HCT116 (cell line): ENCODE data around the gene BRD4.

Source experiments
- CEBPB ChIP-seq: IDR thresholded peaks from 2 replicates; pipeline ENCODE4 v1.6.1; 2012; ENCODE audit warnings: low read depth
- EGR1 ChIP-seq: IDR thresholded peaks from 2 replicates; pipeline ENCODE4 v1.6.1; 2012; ENCODE audit warnings: low read depth
- EZH2 ChIP-seq: fragments of 200-600 bp; sonication (generic); IDR thresholded peaks from 2 replicates; pipeline ENCODE4 v1.6.1; 2017; ENCODE audit warnings: antibody characterized with exemption, mixed run types
- EZH2phosphoT487 ChIP-seq: fragments of 200-600 bp; IDR thresholded peaks from 2 replicates; pipeline ENCODE4 v1.6.1; 2018; ENCODE audit warnings: antibody characterized with exemption, borderline replicate concordance
- JUND ChIP-seq: IDR thresholded peaks from 2 replicates; pipeline ENCODE4 v1.6.1; 2012
- POLR2A ChIP-seq: IDR thresholded peaks from 2 replicates; pipeline ENCODE4 v1.7.0; 2011; ENCODE audit warnings: borderline replicate concordance; ENCODE audit not compliant: insufficient read depth, insufficient read length; ENCODE audit errors: extremely low read depth
- POLR2AphosphoS5 ChIP-seq: IDR thresholded peaks from 2 replicates; pipeline ENCODE4 v1.6.1; 2011; ENCODE audit warnings: mild to moderate bottlenecking, low read depth, low read length, moderate library complexity
- SRF ChIP-seq: IDR thresholded peaks from 2 replicates; pipeline ENCODE4 v1.6.1; 2012; ENCODE audit warnings: low read depth
- TCF7L2 ChIP-seq: IDR thresholded peaks from 2 replicates; pipeline ENCODE4 v1.7.0; 2011; ENCODE audit warnings: borderline replicate concordance, inconsistent platforms; ENCODE audit not compliant: insufficient read depth, insufficient read length; ENCODE audit errors: extremely low read depth
- ZFX ChIP-seq: fragments of 450-650 bp; IDR thresholded peaks from 2 replicates; pipeline ENCODE4 v1.6.1; 2017
- ZNF274 ChIP-seq: fragments of 200-500 bp; sonication (Bioruptor generic); IDR thresholded peaks from 2 replicates; pipeline ENCODE4 v1.6.1; 2014; ENCODE audit warnings: mild to moderate bottlenecking, low read depth, low read length, inconsistent platforms
- TF ChIP-seq, protein P1 (sequence below), 3 experiments: fragments of 200-600 bp in 1 of 3; sonication (generic) in 1 of 3; IDR thresholded peaks in 2 of 3; conservative IDR thresholded peaks in 1 of 3; 2 replicates each; pipeline ENCODE4 v1.5.1; 2012 to 2017; ENCODE audit warnings: low read depth in 2 of 3, low read length in 2 of 3, antibody characterized with exemption in 1 of 3, borderline replicate concordance in 1 of 3, control low read depth in 1 of 3, mild to moderate bottlenecking in 1 of 3, mixed read lengths in 1 of 3, mixed run types in 1 of 3, moderate library complexity in 1 of 3; ENCODE audit not compliant: insufficient read depth in 1 of 3
- TF ChIP-seq, protein P2 (sequence below): IDR thresholded peaks from 2 replicates; pipeline ENCODE4 v1.6.1; 2012; ENCODE audit warnings: low read depth
- TF ChIP-seq, protein P3 (sequence below): IDR thresholded peaks from 2 replicates; pipeline ENCODE4 v1.6.1; 2011; ENCODE audit warnings: mild to moderate bottlenecking, low read length, moderate library complexity; ENCODE audit not compliant: insufficient replicate concordance; ENCODE audit errors: extremely low read depth

GRCh38 chr19:15247107-15248014 is 85.0 kb downstream of the BRD4 start:
- TF ChIP-seq POLR2A (no peak), TCF7L2 (no peak), CEBPB (no peak), EZH2 (no peak), ZFX (no peak), SRF (no peak), POLR2AphosphoS5 (no peak), JUND (no peak), EGR1 (no peak), ZNF274 (no peak), EZH2phosphoT487 (no peak)
- TF ChIP-seq, protein P1, sequence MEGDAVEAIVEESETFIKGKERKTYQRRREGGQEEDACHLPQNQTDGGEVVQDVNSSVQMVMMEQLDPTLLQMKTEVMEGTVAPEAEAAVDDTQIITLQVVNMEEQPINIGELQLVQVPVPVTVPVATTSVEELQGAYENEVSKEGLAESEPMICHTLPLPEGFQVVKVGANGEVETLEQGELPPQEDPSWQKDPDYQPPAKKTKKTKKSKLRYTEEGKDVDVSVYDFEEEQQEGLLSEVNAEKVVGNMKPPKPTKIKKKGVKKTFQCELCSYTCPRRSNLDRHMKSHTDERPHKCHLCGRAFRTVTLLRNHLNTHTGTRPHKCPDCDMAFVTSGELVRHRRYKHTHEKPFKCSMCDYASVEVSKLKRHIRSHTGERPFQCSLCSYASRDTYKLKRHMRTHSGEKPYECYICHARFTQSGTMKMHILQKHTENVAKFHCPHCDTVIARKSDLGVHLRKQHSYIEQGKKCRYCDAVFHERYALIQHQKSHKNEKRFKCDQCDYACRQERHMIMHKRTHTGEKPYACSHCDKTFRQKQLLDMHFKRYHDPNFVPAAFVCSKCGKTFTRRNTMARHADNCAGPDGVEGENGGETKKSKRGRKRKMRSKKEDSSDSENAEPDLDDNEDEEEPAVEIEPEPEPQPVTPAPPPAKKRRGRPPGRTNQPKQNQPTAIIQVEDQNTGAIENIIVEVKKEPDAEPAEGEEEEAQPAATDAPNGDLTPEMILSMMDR (IDR thresholded peaks at IDR 0.05 in 2 of 3, conservative IDR thresholded peaks at IDR 0.05 in 1 of 3; ENCODE audit: borderline replicate concordance in 1 of 3, insufficient read depth in 1 of 3, low read depth in 2 of 3, low read length in 2 of 3) = no peak
- TF ChIP-seq, protein P2, sequence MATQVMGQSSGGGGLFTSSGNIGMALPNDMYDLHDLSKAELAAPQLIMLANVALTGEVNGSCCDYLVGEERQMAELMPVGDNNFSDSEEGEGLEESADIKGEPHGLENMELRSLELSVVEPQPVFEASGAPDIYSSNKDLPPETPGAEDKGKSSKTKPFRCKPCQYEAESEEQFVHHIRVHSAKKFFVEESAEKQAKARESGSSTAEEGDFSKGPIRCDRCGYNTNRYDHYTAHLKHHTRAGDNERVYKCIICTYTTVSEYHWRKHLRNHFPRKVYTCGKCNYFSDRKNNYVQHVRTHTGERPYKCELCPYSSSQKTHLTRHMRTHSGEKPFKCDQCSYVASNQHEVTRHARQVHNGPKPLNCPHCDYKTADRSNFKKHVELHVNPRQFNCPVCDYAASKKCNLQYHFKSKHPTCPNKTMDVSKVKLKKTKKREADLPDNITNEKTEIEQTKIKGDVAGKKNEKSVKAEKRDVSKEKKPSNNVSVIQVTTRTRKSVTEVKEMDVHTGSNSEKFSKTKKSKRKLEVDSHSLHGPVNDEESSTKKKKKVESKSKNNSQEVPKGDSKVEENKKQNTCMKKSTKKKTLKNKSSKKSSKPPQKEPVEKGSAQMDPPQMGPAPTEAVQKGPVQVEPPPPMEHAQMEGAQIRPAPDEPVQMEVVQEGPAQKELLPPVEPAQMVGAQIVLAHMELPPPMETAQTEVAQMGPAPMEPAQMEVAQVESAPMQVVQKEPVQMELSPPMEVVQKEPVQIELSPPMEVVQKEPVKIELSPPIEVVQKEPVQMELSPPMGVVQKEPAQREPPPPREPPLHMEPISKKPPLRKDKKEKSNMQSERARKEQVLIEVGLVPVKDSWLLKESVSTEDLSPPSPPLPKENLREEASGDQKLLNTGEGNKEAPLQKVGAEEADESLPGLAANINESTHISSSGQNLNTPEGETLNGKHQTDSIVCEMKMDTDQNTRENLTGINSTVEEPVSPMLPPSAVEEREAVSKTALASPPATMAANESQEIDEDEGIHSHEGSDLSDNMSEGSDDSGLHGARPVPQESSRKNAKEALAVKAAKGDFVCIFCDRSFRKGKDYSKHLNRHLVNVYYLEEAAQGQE = no peak
- TF ChIP-seq, protein P3, sequence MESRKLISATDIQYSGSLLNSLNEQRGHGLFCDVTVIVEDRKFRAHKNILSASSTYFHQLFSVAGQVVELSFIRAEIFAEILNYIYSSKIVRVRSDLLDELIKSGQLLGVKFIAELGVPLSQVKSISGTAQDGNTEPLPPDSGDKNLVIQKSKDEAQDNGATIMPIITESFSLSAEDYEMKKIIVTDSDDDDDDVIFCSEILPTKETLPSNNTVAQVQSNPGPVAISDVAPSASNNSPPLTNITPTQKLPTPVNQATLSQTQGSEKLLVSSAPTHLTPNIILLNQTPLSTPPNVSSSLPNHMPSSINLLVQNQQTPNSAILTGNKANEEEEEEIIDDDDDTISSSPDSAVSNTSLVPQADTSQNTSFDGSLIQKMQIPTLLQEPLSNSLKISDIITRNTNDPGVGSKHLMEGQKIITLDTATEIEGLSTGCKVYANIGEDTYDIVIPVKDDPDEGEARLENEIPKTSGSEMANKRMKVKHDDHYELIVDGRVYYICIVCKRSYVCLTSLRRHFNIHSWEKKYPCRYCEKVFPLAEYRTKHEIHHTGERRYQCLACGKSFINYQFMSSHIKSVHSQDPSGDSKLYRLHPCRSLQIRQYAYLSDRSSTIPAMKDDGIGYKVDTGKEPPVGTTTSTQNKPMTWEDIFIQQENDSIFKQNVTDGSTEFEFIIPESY = no peak
